Germinal center (tissue), 1 donor: Measurements from ENCODE around the gene SLC22A1.
"Not testable (repeated sequence)": the region's sequence is repeated elsewhere in the genome, so short reads cannot be mapped to it uniquely, and the experiment has no call there.

Experiments used
- DNase-seq: peaks from one replicate; pipeline ENCODE4 v3.0.0; 2012; ENCODE audit warnings: mixed read lengths, low spot score

The SLC22A1 gene

GRCh38 chr6:160137989-160138835, 16.6 kb downstream of the SLC22A1 start:
- DNase-seq: peak; percentile 51

GRCh38 chr6:160138839-160139419, 17.3 kb downstream of the SLC22A1 start:
- no peak for DNase-seq

- DNase-seq: no peak
Measured at GRCh38 chr6:160139420-160139851, 17.8 kb downstream of the SLC22A1 start.

GRCh38 chr6:160140493-160140892, 18.9 kb downstream of the SLC22A1 start:
- not testable (repeated sequence) for DNase-seq

- no peak for DNase-seq
Measured at GRCh38 chr6:160141001-160141726, 19.5 kb downstream of the SLC22A1 start.

- DNase-seq: no peak
Measured at GRCh38 chr6:160142115-160142715, 20.6 kb downstream of the SLC22A1 start.

GRCh38 chr6:160146454-160147145, 25.0 kb downstream of the SLC22A1 start:
- DNase-seq: no peak

- DNase-seq: no peak
Measured at GRCh38 chr6:160147146-160147536, 25.5 kb downstream of the SLC22A1 start.

- DNase-seq: no peak
Measured at GRCh38 chr6:160154471-160154870, 32.9 kb downstream of the SLC22A1 start.

GRCh38 chr6:160156842-160157241, 35.2 kb downstream of the SLC22A1 start:
- no peak for DNase-seq

- no peak for DNase-seq
Measured at GRCh38 chr6:160160450-160160849, 38.8 kb downstream of the SLC22A1 start.

GRCh38 chr6:160160929-160161646, 39.5 kb downstream of the SLC22A1 start:
- no peak for DNase-seq

GRCh38 chr6:160161647-160161986, 40.0 kb downstream of the SLC22A1 start:
- DNase-seq: no peak

GRCh38 chr6:160162030-160162566, 40.5 kb downstream of the SLC22A1 start:
- no peak for DNase-seq

- no peak for DNase-seq
Measured at GRCh38 chr6:160163425-160163824, 41.8 kb downstream of the SLC22A1 start.

- no peak for DNase-seq
Measured at GRCh38 chr6:160163912-160164311, 42.3 kb downstream of the SLC22A1 start.

GRCh38 chr6:160165928-160166327, 44.3 kb downstream of the SLC22A1 start:
- not testable (repeated sequence) for DNase-seq

GRCh38 chr6:160167604-160168399, 46.2 kb downstream of the SLC22A1 start:
- no peak for DNase-seq

GRCh38 chr6:160170018-160170680, 48.5 kb downstream of the SLC22A1 start:
- no peak for DNase-seq

GRCh38 chr6:160172704-160173103, 51.1 kb downstream of the SLC22A1 start:
- no peak for DNase-seq
